HL-60/S4 treated with phorbol 12-myristate 13-acetate at 8.2 ng/mL for 4 days and 3 days (cell line): ENCODE measurements around the gene TIMM17A.
"Not testable (repeated sequence)": the region's sequence is repeated elsewhere in the genome, so short reads cannot be mapped to it uniquely, and the experiment has no call there.

Experiments
- in situ Hi-C: fragments of 300-500 bp; cut with MboI; formaldehyde crosslinking; loops from 2 replicates; pipeline ENCODE4 v1.15.0; 2022; ENCODE audit warnings: low sequenced_read_pairs

Gene TIMM17A

GRCh38 chr1:202014060-202014459 lies 58.8 kb downstream of the TIMM17A start:
- in situ Hi-C loops, result no loop called here

- in situ Hi-C loops, result no loop called here
Observed at GRCh38 chr1:202014915-202015661, 59.8 kb downstream of the TIMM17A start.

GRCh38 chr1:202015662-202015937 lies 60.3 kb downstream of the TIMM17A start:
- in situ Hi-C loops, result no loop called here

GRCh38 chr1:202016022-202016810 lies 60.9 kb downstream of the TIMM17A start:
- in situ Hi-C loops, result no loop called here

GRCh38 chr1:202016811-202017748 lies 61.8 kb downstream of the TIMM17A start:
- in situ Hi-C loops, result no loop called here

GRCh38 chr1:202017749-202018467 lies 62.6 kb downstream of the TIMM17A start:
- in situ Hi-C loops, result no loop called here

- in situ Hi-C loops, result no loop called here
Observed at GRCh38 chr1:202018468-202019234, 63.3 kb downstream of the TIMM17A start.

GRCh38 chr1:202019235-202019558 lies 63.9 kb downstream of the TIMM17A start:
- in situ Hi-C loops, result not testable (repeated sequence)
